ENCODE data around the gene CPNE4.

- TF ChIP-seq YY1 (IDR thresholded peaks at IDR 0.05; ENCODE audit: insufficient read depth, insufficient read length), result no peak
- no peak for TF ChIP-seq ZNF274 (IDR thresholded peaks at IDR 0.05; ENCODE audit: low read depth, low read length)
- TF ChIP-seq SUZ12 (IDR thresholded peaks at IDR 0.05; ENCODE audit: extremely low read depth, insufficient read depth, insufficient read length), result no peak
Measured at GRCh38 chr3:132032959-132033358, 1.9 kb downstream of the CPNE4 start.
